NT2/D1 (cell line): ENCODE results near the gene CPNE1.

Experiments
- DNase-seq: peaks from one replicate; pipeline ENCODE4 v3.0.0-alpha.2; 2011; ENCODE audit warnings: low read depth, low spot score
- H3K27me3 ChIP-seq: 2 replicates; pipeline ENCODE4 v1.6.0; 2011; ENCODE audit warnings: mild to moderate bottlenecking; ENCODE audit not compliant: insufficient read length, insufficient read depth
- H3K36me3 ChIP-seq: 2 replicates; pipeline ENCODE4 v1.6.1; 2011; ENCODE audit warnings: mild to moderate bottlenecking, low read length, mixed read lengths; ENCODE audit not compliant: insufficient read depth, insufficient read length
- H3K4me1 ChIP-seq: 2 replicates; pipeline ENCODE4 v1.5.1; 2011; ENCODE audit not compliant: insufficient read depth, insufficient read length
- H3K4me3 ChIP-seq: 2 replicates; pipeline ENCODE4 v1.5.1; 2011; ENCODE audit warnings: low read depth; ENCODE audit not compliant: insufficient read length
- H3K9ac ChIP-seq: 2 replicates; pipeline ENCODE4 v1.6.0; 2011; ENCODE audit warnings: low read depth; ENCODE audit not compliant: insufficient read length
- H3K9me3 ChIP-seq: 2 replicates; pipeline ENCODE4 v1.5.1; 2011; ENCODE audit warnings: mild to moderate bottlenecking, low read length; ENCODE audit not compliant: insufficient read depth
- SUZ12 ChIP-seq: IDR thresholded peaks from 2 replicates; pipeline ENCODE4 v1.6.1; 2011; ENCODE audit not compliant: insufficient read length, insufficient read depth; ENCODE audit errors: extremely low read depth
- YY1 ChIP-seq: IDR thresholded peaks from 2 replicates; pipeline ENCODE4 v1.6.1; 2011; ENCODE audit not compliant: insufficient read length, insufficient read depth
- ZNF274 ChIP-seq: IDR thresholded peaks from 2 replicates; pipeline ENCODE4 v1.6.1; 2011; ENCODE audit warnings: mild to moderate bottlenecking, low read depth, low read length

CPNE1 gene

DNA sequence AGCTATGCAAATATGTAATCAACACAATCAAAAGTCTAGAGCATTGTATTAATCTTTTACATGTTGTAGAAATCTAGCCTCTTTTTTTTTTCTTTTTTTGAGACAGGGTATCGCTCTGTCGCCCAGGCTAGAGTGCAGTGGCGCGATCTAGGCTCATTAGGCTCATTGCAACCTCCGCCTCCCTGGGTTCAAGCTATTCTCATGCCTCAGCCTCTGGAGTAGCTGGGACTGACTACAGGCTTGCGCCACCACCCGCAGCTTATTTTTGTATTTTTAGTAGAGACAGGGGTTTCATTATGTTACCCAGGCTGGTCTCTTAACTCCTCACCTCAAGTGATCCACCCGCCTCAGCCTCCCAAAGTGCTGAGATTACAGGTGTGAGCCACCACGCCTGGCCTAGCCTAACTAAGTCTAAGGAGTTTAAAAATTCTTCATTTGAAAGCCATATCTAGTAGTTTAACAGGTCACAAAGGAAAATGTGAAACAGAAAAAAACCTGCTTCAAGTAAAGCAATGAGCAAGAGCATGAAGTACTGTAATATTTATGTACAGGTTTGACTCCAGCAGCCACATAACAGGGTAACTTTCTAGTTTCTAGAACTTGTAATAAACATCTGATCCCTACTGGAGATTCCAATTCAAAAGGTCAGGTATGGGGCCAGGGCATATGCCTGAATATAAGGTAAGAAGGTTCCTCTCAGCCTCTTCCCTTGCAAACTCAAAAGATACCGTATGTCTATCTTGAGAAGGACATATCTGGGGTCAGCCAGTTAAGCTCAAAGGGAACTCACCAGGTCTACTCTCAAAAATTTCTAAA lies 4.4 kb downstream of the CPNE1 start:
- H3K27me3 ChIP-seq, result no peaks in the 10 kb centered on the region
- H3K4me3 ChIP-seq, result no peak overlapping the region
- H3K4me1 ChIP-seq, result no peaks in the 10 kb centered on the region
- no peak overlapping the region for H3K9ac ChIP-seq
- no peaks in the 10 kb centered on the region for H3K9me3 ChIP-seq
- TF ChIP-seq ZNF274 (no peak), SUZ12 (no peak), YY1 (no peak)
- H3K36me3 ChIP-seq, result peaks cover 23% of the 10 kb centered on the region
- DNase-seq, result no peak

DNA sequence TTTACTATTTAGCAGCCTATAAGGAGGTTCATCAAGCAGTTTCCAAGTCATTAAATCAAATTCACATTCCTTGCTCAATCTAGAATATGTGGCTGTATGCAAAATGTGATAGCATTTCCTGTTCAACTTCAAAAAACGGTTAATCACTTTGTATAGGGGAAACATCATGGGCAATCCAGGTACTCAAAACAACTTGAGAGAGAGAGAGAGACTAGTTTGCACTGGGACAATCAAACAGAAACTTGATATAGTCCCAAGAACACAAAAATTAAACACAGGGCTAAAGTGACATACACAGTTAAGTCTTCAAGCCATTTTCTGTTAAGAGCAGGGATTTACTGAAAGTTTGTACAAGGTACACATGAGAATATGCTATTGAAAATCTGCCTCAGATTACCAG lies 7.4 kb downstream of the CPNE1 start:
- no peak for DNase-seq
- H3K27me3 ChIP-seq, result no peaks in the 10 kb centered on the region
- no peak overlapping the region for H3K4me3 ChIP-seq
- no peaks in the 10 kb centered on the region for H3K9me3 ChIP-seq
- H3K4me1 ChIP-seq, result peaks cover 2% of the 10 kb centered on the region
- TF ChIP-seq ZNF274 (no peak), YY1 (no peak)
- no peak overlapping the region for H3K9ac ChIP-seq
- H3K36me3 ChIP-seq, result peaks cover 49% of the 10 kb centered on the region

DNA sequence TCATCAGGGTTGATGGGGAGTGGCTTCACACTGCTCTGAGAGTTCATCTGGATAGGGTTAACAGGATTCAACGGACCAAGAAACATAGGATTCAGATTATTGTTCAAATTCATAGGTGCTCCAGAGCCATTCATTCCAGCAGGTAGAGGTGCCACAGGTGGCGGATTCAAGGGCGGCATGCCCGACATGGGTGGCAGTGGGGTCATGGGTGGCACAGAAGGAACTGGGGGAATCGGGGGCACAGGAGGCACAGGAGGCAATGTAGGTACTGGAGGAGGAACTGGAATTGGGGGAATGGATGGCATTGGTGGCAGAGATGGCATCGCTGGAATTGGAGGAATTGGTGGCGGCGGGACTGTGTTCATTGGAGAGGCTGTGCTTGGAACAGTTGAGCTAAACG lies 10.3 kb downstream of the CPNE1 start:
- Histone ChIP-seq H3K4me3 (no peak overlapping the region), H3K9ac (no peak overlapping the region), H3K9me3 (no peaks in the 10 kb centered on the region), H3K36me3 (peaks cover 67% of the 10 kb centered on the region), H3K4me1 (peaks cover 2% of the 10 kb centered on the region), H3K27me3 (no peaks in the 10 kb centered on the region)
- no peak for DNase-seq
- TF ChIP-seq SUZ12, result no peak
- TF ChIP-seq ZNF274, result no peak
- no peak for TF ChIP-seq YY1

DNA sequence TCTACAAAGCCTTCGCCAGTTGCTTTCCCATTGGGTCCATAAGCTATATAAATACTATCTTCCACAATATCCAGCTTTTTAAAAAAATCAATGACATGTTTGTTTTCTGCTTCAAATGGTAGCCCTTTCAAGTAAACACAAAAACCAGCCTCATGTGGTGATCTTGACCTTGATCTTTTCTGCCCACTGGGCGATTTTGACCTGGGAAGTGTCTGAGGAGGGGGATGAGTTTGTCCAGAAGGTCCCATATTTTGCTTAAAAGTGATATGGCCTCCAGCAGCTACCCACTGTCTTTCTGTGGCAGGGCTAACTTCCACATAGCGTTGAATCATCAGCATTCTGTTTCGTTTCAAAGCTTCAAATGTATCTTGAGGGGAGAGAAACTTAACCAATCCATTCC lies 10.8 kb downstream of the CPNE1 start:
- no peaks in the 10 kb centered on the region for H3K9me3 ChIP-seq
- peaks cover 67% of the 10 kb centered on the region for H3K36me3 ChIP-seq
- no peak for DNase-seq
- no peak overlapping the region for H3K4me3 ChIP-seq
- TF ChIP-seq ZNF274, result no peak
- TF ChIP-seq SUZ12, result no peak
- no peak for TF ChIP-seq YY1
- H3K27me3 ChIP-seq, result no peaks in the 10 kb centered on the region
- no peak overlapping the region for H3K9ac ChIP-seq
- peaks cover 2% of the 10 kb centered on the region for H3K4me1 ChIP-seq

DNA sequence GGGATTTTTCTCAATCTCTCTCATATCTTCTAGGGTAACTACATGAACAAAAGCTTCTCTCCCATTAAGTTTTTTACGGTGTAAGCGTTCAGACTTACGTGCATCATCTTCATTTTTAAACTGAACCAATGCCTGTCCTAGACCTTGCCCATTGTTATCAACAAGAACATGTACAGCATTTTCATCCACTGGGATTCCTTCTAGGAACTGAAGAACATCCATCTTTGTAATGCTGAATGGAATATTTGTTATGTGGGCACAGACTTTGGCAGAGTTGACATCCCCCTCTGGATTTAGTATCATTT lies 11.3 kb downstream of the CPNE1 start:
- H3K36me3 ChIP-seq, result peaks cover 67% of the 10 kb centered on the region
- H3K9me3 ChIP-seq, result no peaks in the 10 kb centered on the region
- no peaks in the 10 kb centered on the region for H3K27me3 ChIP-seq
- no peak overlapping the region for H3K9ac ChIP-seq
- H3K4me1 ChIP-seq, result peaks cover 2% of the 10 kb centered on the region
- DNase-seq, result no peak
- H3K4me3 ChIP-seq, result no peak overlapping the region
- no peak for TF ChIP-seq YY1
- TF ChIP-seq SUZ12, result no peak
- no peak for TF ChIP-seq ZNF274

DNA sequence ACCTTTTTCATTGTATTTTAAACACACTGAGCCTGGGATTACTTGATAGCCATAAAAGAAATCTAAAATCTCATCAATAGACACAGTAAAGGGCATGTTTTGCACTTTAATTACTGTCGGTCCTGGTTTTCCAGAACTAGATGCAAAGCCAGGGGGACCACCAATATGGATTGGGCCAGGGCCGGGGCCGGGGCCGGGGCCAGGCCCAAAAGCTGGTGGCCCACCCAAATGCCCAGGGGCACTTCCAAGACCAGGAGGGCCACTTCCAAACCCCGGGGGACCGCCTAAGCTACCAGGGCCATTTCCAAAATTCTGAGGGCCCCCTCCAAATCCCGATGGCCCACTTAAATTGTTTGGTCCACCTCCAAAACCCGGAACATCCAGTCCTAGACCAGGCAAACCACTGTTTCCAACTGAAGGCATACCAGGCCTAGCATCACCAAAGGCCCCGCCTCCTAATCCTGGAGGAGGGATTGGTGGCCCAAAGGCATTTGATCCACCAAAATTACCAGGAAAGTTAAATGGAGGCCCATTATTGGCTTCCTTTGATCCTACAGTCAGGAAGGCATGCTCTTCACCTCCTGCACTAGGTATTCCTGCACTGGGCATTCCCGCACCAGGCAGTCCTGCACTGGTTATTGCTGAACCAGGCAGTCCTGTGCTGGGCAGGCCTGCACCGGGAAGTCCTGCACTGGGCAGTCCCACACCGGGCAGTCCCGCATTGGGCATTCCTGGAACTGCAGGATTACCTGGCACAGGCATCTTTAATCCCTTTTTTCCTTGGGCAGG lies 11.9 kb downstream of the CPNE1 start:
- DNase-seq, result no peak
- no peak overlapping the region for H3K9ac ChIP-seq
- H3K36me3 ChIP-seq, result peaks cover 67% of the 10 kb centered on the region
- H3K4me3 ChIP-seq, result no peak overlapping the region
- no peaks in the 10 kb centered on the region for H3K27me3 ChIP-seq
- TF ChIP-seq ZNF274 (no peak), YY1 (no peak), SUZ12 (no peak)
- H3K9me3 ChIP-seq, result no peaks in the 10 kb centered on the region
- peaks cover 2% of the 10 kb centered on the region for H3K4me1 ChIP-seq

DNA sequence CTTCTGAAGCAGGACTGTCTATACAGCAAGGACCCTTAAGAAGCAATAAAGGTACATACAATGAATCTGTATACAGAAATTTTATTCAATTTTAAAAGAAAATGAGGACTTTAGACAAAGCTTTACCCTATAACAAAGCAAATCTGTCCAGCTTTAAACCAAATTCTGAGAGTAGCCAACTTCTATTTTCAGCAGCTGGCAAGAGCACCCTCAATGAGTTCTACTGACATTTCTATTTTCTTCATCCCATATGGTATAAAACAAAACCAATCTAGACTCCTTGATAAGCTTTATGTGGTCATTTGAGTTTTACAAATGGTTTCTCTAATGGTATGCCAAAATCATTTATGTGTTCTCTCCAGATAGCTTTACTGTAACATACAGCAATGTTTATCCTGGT lies 12.7 kb downstream of the CPNE1 start:
- Histone ChIP-seq H3K36me3 (peaks cover 60% of the 10 kb centered on the region), H3K9me3 (no peaks in the 10 kb centered on the region), H3K4me1 (peaks cover 2% of the 10 kb centered on the region), H3K27me3 (no peaks in the 10 kb centered on the region), H3K4me3 (no peak overlapping the region), H3K9ac (no peak overlapping the region)
- TF ChIP-seq SUZ12, result no peak
- no peak for TF ChIP-seq YY1
- TF ChIP-seq ZNF274, result no peak
- no peak for DNase-seq
